ENCODE data around the gene CEP112.

Gene CEP112

GRCh38 chr17:65852911-65853310, 339.0 kb downstream of the CEP112 start:
- no peak overlapping the region for H2AFZ ChIP-seq (ENCODE audit: low read depth)
- H3K79me2 ChIP-seq (ENCODE audit: insufficient read depth, low read depth): no peaks in the 10 kb centered on the region
- H3K36me3 ChIP-seq (ENCODE audit: insufficient read depth): no peaks in the 10 kb centered on the region
- no peak overlapping the region for H3K4me2 ChIP-seq
- no peak overlapping the region for H3K9ac ChIP-seq
- no peak overlapping the region for H3K4me3 ChIP-seq (IDR thresholded peaks at IDR 0.05; ENCODE audit: insufficient read depth, low read depth, low read length)
- H4K20me1 ChIP-seq (ENCODE audit: insufficient read depth): no peaks in the 10 kb centered on the region
- no peaks in the 10 kb centered on the region for H3K27me3 ChIP-seq (ENCODE audit: insufficient read depth, low read depth)
- TF ChIP-seq, protein P1, sequence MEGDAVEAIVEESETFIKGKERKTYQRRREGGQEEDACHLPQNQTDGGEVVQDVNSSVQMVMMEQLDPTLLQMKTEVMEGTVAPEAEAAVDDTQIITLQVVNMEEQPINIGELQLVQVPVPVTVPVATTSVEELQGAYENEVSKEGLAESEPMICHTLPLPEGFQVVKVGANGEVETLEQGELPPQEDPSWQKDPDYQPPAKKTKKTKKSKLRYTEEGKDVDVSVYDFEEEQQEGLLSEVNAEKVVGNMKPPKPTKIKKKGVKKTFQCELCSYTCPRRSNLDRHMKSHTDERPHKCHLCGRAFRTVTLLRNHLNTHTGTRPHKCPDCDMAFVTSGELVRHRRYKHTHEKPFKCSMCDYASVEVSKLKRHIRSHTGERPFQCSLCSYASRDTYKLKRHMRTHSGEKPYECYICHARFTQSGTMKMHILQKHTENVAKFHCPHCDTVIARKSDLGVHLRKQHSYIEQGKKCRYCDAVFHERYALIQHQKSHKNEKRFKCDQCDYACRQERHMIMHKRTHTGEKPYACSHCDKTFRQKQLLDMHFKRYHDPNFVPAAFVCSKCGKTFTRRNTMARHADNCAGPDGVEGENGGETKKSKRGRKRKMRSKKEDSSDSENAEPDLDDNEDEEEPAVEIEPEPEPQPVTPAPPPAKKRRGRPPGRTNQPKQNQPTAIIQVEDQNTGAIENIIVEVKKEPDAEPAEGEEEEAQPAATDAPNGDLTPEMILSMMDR (conservative IDR thresholded peaks at IDR 0.05; ENCODE audit: low read depth, low read length): no peak
- H3K4me1 ChIP-seq (ENCODE audit: low read depth, poor library complexity, severe bottlenecking): no peaks in the 10 kb centered on the region
- H3K27ac ChIP-seq: no peak overlapping the region

DNA sequence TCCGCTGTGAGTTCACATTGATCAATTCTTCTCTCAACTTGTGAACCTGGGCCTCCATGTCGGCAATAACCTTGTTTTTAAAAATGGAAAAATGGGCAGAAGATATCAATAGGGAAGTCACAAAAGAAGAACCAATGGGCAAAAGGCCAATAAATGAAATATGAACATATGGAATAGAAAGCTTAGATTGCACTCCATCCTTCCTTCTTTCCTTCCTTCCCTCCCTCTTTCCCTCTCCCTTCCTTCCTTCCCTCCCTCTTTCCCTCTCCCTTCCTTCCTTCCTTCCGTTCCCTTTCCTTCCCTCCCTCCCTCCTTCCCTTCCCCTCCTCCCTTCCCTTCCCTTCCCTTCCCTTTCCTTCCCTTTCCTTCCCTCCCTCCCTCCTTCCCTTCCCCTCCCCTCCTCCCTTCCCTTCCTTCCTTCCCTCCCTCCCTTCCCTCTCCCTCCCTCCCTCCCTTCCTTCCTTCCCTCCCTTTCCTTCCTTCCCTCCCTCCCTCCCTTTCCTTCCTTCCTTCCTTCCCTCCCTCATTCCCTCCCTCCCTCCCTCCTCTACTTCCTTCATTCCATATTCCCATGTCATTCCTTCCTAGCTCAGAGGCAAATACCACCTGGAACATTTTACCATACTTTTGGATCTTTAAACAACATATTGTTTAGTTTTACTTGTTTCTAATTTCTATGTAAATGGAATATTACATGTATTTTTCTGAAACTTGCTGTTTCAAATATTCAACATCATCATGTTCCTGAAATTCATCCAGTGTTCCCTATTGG, 339.8 kb downstream of the CEP112 start:
- Histone ChIP-seq H3K27me3 (ENCODE audit: insufficient read depth, low read depth) (no peaks in the 10 kb centered on the region), H3K36me3 (ENCODE audit: insufficient read depth) (no peaks in the 10 kb centered on the region), H2AFZ (ENCODE audit: low read depth) (no peak overlapping the region), H3K4me2 (no peak overlapping the region), H3K4me1 (ENCODE audit: low read depth, poor library complexity, severe bottlenecking) (no peaks in the 10 kb centered on the region), H3K79me2 (ENCODE audit: insufficient read depth, low read depth) (no peaks in the 10 kb centered on the region), H3K27ac (no peak overlapping the region), H4K20me1 (ENCODE audit: insufficient read depth) (no peaks in the 10 kb centered on the region), H3K4me3 (IDR thresholded peaks at IDR 0.05; ENCODE audit: insufficient read depth, low read depth, low read length) (no peak overlapping the region), H3K9ac (no peak overlapping the region)
- TF ChIP-seq, protein P1 (conservative IDR thresholded peaks at IDR 0.05; ENCODE audit: low read depth, low read length): no peak

DNA sequence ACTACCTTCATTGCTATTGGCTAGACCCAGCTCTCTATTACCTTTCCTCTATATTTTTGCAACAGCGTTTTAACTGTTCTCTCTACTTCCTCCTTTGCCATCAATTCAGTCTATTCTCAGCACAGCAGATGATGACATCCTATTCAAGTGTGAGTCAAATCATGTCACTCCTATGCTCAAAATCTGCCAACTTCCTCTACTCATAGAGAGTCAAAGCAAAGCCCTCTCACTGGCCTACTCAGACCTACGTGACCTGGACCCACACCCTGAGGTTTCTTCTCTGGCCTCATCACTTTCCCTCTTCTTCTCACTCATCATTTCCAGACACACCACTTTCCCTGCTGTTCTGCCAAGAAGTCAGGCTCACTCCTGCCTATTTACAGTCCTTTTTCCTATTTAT, 341.4 kb downstream of the CEP112 start:
- Histone ChIP-seq H3K4me1 (ENCODE audit: low read depth, poor library complexity, severe bottlenecking) (no peaks in the 10 kb centered on the region), H4K20me1 (ENCODE audit: insufficient read depth) (no peaks in the 10 kb centered on the region), H3K4me3 (IDR thresholded peaks at IDR 0.05; ENCODE audit: insufficient read depth, low read depth, low read length) (no peak overlapping the region), H3K79me2 (ENCODE audit: insufficient read depth, low read depth) (no peaks in the 10 kb centered on the region), H3K27ac (no peak overlapping the region), H3K9ac (no peak overlapping the region), H3K27me3 (ENCODE audit: insufficient read depth, low read depth) (no peaks in the 10 kb centered on the region), H3K4me2 (no peak overlapping the region), H3K36me3 (ENCODE audit: insufficient read depth) (no peaks in the 10 kb centered on the region), H2AFZ (ENCODE audit: low read depth) (no peak overlapping the region)
- TF ChIP-seq, protein P1 (conservative IDR thresholded peaks at IDR 0.05; ENCODE audit: low read depth, low read length): no peak

GRCh38 chr17:65848751-65849150, 343.2 kb downstream of the CEP112 start:
- no peaks in the 10 kb centered on the region for H4K20me1 ChIP-seq (ENCODE audit: insufficient read depth)

More at GRCh38 chr17:65848751-65849150, 343.2 kb downstream of the CEP112 start:
- no peak overlapping the region for H3K4me3 ChIP-seq (IDR thresholded peaks at IDR 0.05; ENCODE audit: insufficient read depth, low read depth, low read length)
- H3K36me3 ChIP-seq (ENCODE audit: insufficient read depth): no peaks in the 10 kb centered on the region
- no peak overlapping the region for H2AFZ ChIP-seq (ENCODE audit: low read depth)
- no peak overlapping the region for H3K4me2 ChIP-seq
- no peaks in the 10 kb centered on the region for H3K4me1 ChIP-seq (ENCODE audit: low read depth, poor library complexity, severe bottlenecking)
- H3K79me2 ChIP-seq (ENCODE audit: insufficient read depth, low read depth): no peaks in the 10 kb centered on the region
- H3K27ac ChIP-seq: no peak overlapping the region
- H3K9ac ChIP-seq: no peak overlapping the region
- no peaks in the 10 kb centered on the region for H3K27me3 ChIP-seq (ENCODE audit: insufficient read depth, low read depth)
- TF ChIP-seq, protein P1 (conservative IDR thresholded peaks at IDR 0.05; ENCODE audit: low read depth, low read length): no peak
